Ascending aorta (tissue), 2 donors: ENCODE data around the gene SMIM14. TPM values are rescaled to one million over a fixed set of nuclear protein-coding genes. Genes with fewer than 3 reads are reported as not detected.

Experiments
- DNase-seq, 2 donors: peaks; one replicate each; pipeline ENCODE4 v3.0.0-alpha.2; 2019; ENCODE audit warnings: low spot score in 2 of 2
- H3K27ac ChIP-seq, 2 donors: fragments of 200-600 bp; sonication (generic); one replicate each; pipeline ENCODE4 v1.5.1; 2016 to 2017; ENCODE audit warnings: mild to moderate bottlenecking in 1 of 2
- H3K27me3 ChIP-seq: fragments of 200-600 bp; sonication (generic); one replicate; pipeline ENCODE4 v1.5.1; 2017
- H3K36me3 ChIP-seq, 2 donors: fragments of 200-600 bp; sonication (generic); one replicate each; pipeline ENCODE4 v1.5.1; 2016
- H3K4me1 ChIP-seq, 2 donors: fragments of 200-600 bp; sonication (generic); one replicate each; pipeline ENCODE4 v1.5.1; 2016 to 2017; ENCODE audit warnings: mild to moderate bottlenecking in 1 of 2
- H3K4me3 ChIP-seq, 2 donors: fragments of 200-600 bp; sonication (generic); one replicate each; pipeline ENCODE4 v1.5.1; 2016 to 2017; ENCODE audit warnings: mild to moderate bottlenecking in 1 of 2
- H3K9me3 ChIP-seq, 2 donors: fragments of 200-600 bp; sonication (generic); one replicate each; pipeline ENCODE4 v1.5.1; 2016
- intact Hi-C: fragments of 100-400 bp; cut with DNase I; formaldehyde crosslinking; loops from one replicate; pipeline ENCODE4 v1.15.1; 2023
- total RNA-seq: library from RNA; depleted of rRNA; stranded (reverse); fragments of >200 nt; gene quantifications from one replicate; pipeline ENCODE4 v1.1.0, GENCODE V29; 2016
- TF ChIP-seq, protein P1 (sequence below), 3 experiments: fragments of 200-600 bp in 2 of 3; fragments of 450-650 bp in 1 of 3; sonication (generic) in 2 of 3; IDR thresholded peaks; one replicate each; pipeline ENCODE4 v1.5.1; 2016 to 2019; ENCODE audit warnings: antibody characterized with exemption in 3 of 3, mild to moderate bottlenecking in 1 of 3, moderate library complexity in 1 of 3

SMIM14 gene
- total RNA-seq, 1 donor from 2014 or later = 48.2 TPM

DNA sequence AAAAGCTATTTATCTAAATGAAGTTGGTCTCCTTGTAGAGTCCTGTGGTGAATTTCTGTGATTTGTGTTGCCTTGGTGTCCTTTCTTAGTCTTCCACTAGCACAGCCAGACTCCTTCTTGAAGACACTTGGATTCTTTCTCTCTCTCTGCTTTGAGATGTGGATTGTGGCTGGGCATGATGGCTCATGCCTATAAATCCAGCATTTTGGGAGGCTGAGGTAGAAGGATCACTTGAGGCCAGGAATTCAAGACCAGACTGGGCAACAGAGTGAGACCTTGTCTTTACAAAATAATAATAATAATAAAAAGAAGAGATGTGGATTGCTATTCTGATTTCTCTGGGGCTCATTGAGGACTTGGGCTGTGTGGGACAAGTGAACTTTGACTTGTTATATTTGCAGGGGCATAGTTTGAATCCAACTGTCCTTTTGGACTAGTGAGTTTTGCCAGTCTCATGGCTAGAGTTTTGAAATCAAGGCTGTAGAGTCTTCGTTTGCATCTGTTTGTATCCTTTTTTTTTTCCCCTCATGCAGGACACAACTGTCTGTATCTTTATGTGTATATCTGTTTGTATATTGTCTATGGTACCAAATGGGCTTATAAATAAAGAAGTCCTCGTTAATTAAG is 11.1 kb upstream of the SMIM14 start:
- Histone ChIP-seq H3K36me3 (no peaks in the 10 kb centered on the region), H3K27me3 (no peaks in the 10 kb centered on the region), H3K4me1 (no peaks in the 10 kb centered on the region), H3K9me3 (no peaks in the 10 kb centered on the region), H3K4me3 (no peak overlapping the region), H3K27ac (no peak overlapping the region)
- intact Hi-C loops = no loop called here
- no peak for DNase-seq
- TF ChIP-seq, protein P1, sequence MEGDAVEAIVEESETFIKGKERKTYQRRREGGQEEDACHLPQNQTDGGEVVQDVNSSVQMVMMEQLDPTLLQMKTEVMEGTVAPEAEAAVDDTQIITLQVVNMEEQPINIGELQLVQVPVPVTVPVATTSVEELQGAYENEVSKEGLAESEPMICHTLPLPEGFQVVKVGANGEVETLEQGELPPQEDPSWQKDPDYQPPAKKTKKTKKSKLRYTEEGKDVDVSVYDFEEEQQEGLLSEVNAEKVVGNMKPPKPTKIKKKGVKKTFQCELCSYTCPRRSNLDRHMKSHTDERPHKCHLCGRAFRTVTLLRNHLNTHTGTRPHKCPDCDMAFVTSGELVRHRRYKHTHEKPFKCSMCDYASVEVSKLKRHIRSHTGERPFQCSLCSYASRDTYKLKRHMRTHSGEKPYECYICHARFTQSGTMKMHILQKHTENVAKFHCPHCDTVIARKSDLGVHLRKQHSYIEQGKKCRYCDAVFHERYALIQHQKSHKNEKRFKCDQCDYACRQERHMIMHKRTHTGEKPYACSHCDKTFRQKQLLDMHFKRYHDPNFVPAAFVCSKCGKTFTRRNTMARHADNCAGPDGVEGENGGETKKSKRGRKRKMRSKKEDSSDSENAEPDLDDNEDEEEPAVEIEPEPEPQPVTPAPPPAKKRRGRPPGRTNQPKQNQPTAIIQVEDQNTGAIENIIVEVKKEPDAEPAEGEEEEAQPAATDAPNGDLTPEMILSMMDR (IDR thresholded peaks at IDR 0.05) = no peak

DNA sequence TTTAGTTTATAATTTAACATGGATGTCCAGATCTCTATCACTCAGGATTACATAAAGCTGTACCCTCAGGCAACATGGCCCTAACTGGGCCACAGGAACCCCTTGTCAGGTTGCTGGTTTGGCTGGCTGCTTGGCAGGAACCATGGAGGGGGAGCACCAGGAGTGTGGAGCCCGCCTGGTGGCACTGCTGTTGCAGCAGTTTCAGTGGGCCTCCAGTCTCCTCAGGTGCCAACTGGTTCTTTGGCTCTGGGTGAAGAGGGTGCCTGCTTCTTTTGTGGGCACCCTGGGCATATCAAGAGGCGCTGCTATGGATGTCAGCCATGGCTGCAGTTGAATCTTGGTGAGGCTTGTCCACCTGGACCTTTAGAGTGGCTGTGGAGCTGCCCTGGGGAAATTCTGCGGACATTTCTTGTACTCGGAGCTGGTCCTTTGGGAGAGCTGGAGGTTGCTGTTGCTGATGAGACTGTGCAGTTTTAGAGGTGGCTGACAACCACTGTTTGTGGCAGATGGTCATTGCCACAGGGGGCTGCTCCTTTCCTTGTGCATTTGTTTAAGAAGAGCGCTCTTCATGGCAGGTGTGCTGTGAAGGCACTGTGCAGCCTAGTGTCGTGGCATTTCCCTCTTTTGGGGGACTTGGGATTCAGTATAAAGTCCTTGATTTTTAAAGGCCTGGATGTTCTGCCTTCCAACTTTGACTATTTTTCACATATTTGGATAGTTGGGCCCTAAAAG is 10.3 kb upstream of the SMIM14 start:
- Histone ChIP-seq H3K9me3 (no peaks in the 10 kb centered on the region), H3K36me3 (no peaks in the 10 kb centered on the region), H3K27ac (no peak overlapping the region), H3K4me1 (no peaks in the 10 kb centered on the region), H3K4me3 (no peak overlapping the region), H3K27me3 (no peaks in the 10 kb centered on the region)
- DNase-seq = no peak
- TF ChIP-seq, protein P1 (IDR thresholded peaks at IDR 0.05) = no peak
- intact Hi-C loops = no loop called here

DNA sequence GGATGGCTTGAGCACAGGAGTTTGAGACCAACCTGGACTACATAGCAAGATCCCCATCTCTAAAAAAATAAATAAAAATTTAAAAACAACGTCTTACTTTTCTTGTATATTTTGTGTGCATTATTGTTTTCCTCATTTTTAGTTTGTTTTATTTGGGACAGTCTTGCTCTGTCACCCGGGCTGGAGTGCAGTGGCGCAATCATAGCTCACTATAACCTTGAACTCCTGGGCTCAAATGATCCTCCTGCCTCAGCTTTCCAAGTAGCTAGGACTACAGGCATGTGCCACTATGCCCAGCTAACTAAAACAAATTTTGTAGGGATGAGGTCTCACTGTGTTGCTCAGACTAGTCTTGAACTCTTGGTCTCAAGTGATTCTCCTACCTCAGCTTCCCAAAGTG is 9.5 kb upstream of the SMIM14 start:
- no peaks in the 10 kb centered on the region for H3K9me3 ChIP-seq
- H3K27ac ChIP-seq = no peak overlapping the region
- intact Hi-C loops = no loop called here
- H3K4me1 ChIP-seq = no peaks in the 10 kb centered on the region
- DNase-seq = no peak
- no peaks in the 10 kb centered on the region for H3K36me3 ChIP-seq
- H3K4me3 ChIP-seq = no peak overlapping the region
- TF ChIP-seq, protein P1 (IDR thresholded peaks at IDR 0.05) = no peak
- no peaks in the 10 kb centered on the region for H3K27me3 ChIP-seq

DNA sequence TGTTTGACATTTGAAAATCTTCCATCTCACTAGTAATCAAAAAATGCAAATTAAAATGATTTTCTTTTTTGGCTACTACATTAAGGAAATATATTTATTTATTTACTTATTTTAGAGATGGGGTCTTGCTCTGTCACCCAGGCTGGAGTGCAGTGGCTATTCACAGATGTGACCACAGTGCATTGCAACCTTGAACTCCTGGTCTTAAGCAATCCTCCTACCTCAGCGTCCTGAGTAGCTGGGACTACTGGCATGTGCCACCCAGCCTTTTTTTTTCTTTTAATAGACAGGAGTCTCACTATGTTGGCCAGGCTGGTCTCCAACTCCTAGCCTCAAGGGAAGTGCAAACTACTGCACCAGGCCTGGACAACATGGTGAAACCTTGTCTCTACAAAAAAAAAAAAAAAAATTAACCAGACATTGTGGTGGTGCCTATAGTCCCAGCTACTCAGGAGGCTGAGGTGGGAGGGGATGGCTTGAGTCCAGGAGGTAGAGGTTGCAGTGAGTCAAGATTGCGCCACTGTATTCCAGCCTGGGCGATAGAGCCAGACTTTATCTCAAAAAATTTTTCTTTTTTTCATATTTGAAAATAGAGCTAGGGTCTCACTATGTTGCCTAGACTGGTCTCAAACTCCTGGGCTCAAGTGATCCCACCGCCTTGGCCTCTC is 4.4 kb upstream of the SMIM14 start:
- intact Hi-C loops = no loop called here
- TF ChIP-seq, protein P1 (IDR thresholded peaks at IDR 0.05) = no peak
- no peak for DNase-seq
- H3K36me3 ChIP-seq = no peaks in the 10 kb centered on the region
- no peak overlapping the region for H3K4me3 ChIP-seq
- H3K9me3 ChIP-seq = no peaks in the 10 kb centered on the region
- H3K4me1 ChIP-seq = peaks cover 0 to 4% of the 10 kb centered on the region in 2 donors
- no peak overlapping the region for H3K27ac ChIP-seq
- H3K27me3 ChIP-seq = no peaks in the 10 kb centered on the region

DNA sequence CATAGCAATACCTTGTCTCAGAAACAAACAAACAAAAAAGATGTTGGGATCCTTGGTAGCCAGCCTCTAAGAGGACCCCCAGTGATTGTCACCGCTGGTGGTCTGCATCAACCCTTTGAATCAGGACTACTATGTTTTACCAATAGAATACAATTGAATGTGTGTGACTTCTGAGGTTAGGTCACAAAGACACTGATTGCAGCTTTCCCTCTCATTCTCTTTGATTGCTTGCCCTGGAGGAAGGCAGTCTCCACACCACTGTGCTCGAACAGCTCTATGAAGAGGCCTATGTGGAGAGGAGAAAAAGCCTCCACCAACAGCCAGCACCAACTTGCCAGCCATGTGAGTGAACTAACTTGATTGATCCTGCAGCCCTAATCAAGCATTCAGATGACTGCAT is 2.8 kb upstream of the SMIM14 start:
- intact Hi-C loops = no loop called here
- DNase-seq = no peak

More for the DNA sequence above, 2.8 kb upstream of the SMIM14 start:
- TF ChIP-seq, protein P1 (IDR thresholded peaks at IDR 0.05) = no peak
- Histone ChIP-seq H3K9me3 (no peaks in the 10 kb centered on the region), H3K27me3 (no peaks in the 10 kb centered on the region), H3K27ac (no peak overlapping the region), H3K4me3 (no peak overlapping the region), H3K4me1 (peaks cover 0 to 4% of the 10 kb centered on the region in 2 donors), H3K36me3 (no peaks in the 10 kb centered on the region)
